Retinal pigment epithelial cell (primary cell): ENCODE data around the gene SNRPD3.

ENCODE experiments used
- DNase-seq: peaks from one replicate; pipeline ENCODE4 v3.0.0-alpha.2; 2010; ENCODE audit warnings: low read depth
- H3K4me3 ChIP-seq: 2 replicates; pipeline ENCODE4 v1.5.1; 2011; ENCODE audit warnings: mild to moderate bottlenecking, low read length, control low read depth, moderate library complexity
- CTCF ChIP-seq: conservative IDR thresholded peaks from 2 replicates; pipeline ENCODE4 v1.5.1; 2011; ENCODE audit warnings: low read depth, low read length, control low read depth, inconsistent platforms

Gene SNRPD3

GRCh38 chr22:24563246-24563645 is 7.4 kb downstream of the SNRPD3 start:
- no peak for TF ChIP-seq CTCF
- H3K4me3 ChIP-seq, result no peak overlapping the region
- no peak for DNase-seq

- no peak for DNase-seq
- TF ChIP-seq CTCF, result no peak
- H3K4me3 ChIP-seq, result no peak overlapping the region
Measured at GRCh38 chr22:24564376-24565058, 8.7 kb downstream of the SNRPD3 start.

- no peak overlapping the region for H3K4me3 ChIP-seq
- no peak for TF ChIP-seq CTCF
- DNase-seq, result no peak
Measured at GRCh38 chr22:24565077-24565476, 9.3 kb downstream of the SNRPD3 start.

- H3K4me3 ChIP-seq, result no peak overlapping the region
- no peak for DNase-seq
- TF ChIP-seq CTCF, result no peak
Measured at GRCh38 chr22:24566899-24567511, 11.2 kb downstream of the SNRPD3 start.

- H3K4me3 ChIP-seq, result no peak overlapping the region
- no peak for DNase-seq
- TF ChIP-seq CTCF, result no peak
Measured at GRCh38 chr22:24567668-24568067, 11.9 kb downstream of the SNRPD3 start.

GRCh38 chr22:24571266-24571665 is 15.5 kb downstream of the SNRPD3 start:
- TF ChIP-seq CTCF, result no peak
- H3K4me3 ChIP-seq, result no peak overlapping the region
- no peak for DNase-seq

GRCh38 chr22:24576778-24577177 is 21.0 kb downstream of the SNRPD3 start:
- no peak overlapping the region for H3K4me3 ChIP-seq
- DNase-seq, result no peak
- no peak for TF ChIP-seq CTCF
